Measurements from ENCODE around the gene HOOK2. TPM values are rescaled to one million over a fixed set of nuclear protein-coding genes. Genes with fewer than 3 reads are reported as not detected.

The HOOK2 gene
- total and polyA plus RNA-seq, 7 donors = 11.3 to 33.0 (median 21.7) TPM

- Histone ChIP-seq H3K9me3 (no peaks in the 10 kb centered on the region), H3K27ac (no peak overlapping the region), H3K4me3 (no peak overlapping the region), H3K4me1 (peaks cover 33% of the 10 kb centered on the region), H3K27me3 (ENCODE audit: insufficient read depth in 3 of 3, low read length in 2 of 3) (no peaks in the 10 kb centered on the region), H3K36me3 (ENCODE audit: insufficient read depth in 1 of 2, low read depth in 1 of 2) (peaks cover 0 to 36% of the 10 kb centered on the region in 2 donors)
- TF ChIP-seq CTCF (IDR thresholded peaks at IDR 0.05) = no peak
- ATAC-seq (no peak), DNase-seq (no peak)
- 95 to 99% (median 96%) methylated on average over 9 to 13 of the region's 13 CpGs for WGBS, 3 donors
- intact Hi-C loops (cut with DNase I) = no loop called here
Observed at GRCh38 chr19:12770922-12771321, 4.4 kb downstream of the HOOK2 start.

- peak; percentile 3 to 59 (median 22) for ATAC-seq
- DNase-seq = no peak
- Histone ChIP-seq H3K4me1 (peaks cover 29% of the 10 kb centered on the region), H3K36me3 (ENCODE audit: insufficient read depth in 1 of 2, low read depth in 1 of 2) (peaks cover 0 to 47% of the 10 kb centered on the region in 2 donors), H3K27me3 (ENCODE audit: insufficient read depth in 3 of 3, low read length in 2 of 3) (no peaks in the 10 kb centered on the region), H3K27ac (peak overlapping the region; percentile 41), H3K4me3 (no peak overlapping the region), H3K9me3 (no peaks in the 10 kb centered on the region)
- TF ChIP-seq CTCF (IDR thresholded peaks at IDR 0.05) = no peak
- intact Hi-C loops (cut with DNase I) = loop anchor here in 1 of 2 donors (5.0 kb wide), 1 partner anchor 78 kb away; no protein-coding TSS in a partner anchor
- WGBS, 3 donors = 41 to 56% (median 46%) methylated on average over 25 to 37 of the region's 37 CpGs
Observed at GRCh38 chr19:12769689-12770088, 5.7 kb downstream of the HOOK2 start.

- 92 to 96% (median 94%) methylated on average over 15 of the region's 15 CpGs for WGBS, 3 donors
- H3K36me3 ChIP-seq (ENCODE audit: insufficient read depth in 1 of 2, low read depth in 1 of 2) = peaks cover 0 to 63% of the 10 kb centered on the region in 2 donors
- H3K4me3 ChIP-seq = no peak overlapping the region
- H3K4me1 ChIP-seq = peaks cover 10% of the 10 kb centered on the region
- H3K27ac ChIP-seq = no peak overlapping the region
- no peak for DNase-seq
- no peaks in the 10 kb centered on the region for H3K9me3 ChIP-seq
- no peak for ATAC-seq
- H3K27me3 ChIP-seq (ENCODE audit: insufficient read depth in 3 of 3, low read length in 2 of 3) = no peaks in the 10 kb centered on the region
- no peak for TF ChIP-seq CTCF (IDR thresholded peaks at IDR 0.05)
- intact Hi-C loops (cut with DNase I) = loop anchor here in 1 of 2 donors (5.0 kb wide), 1 partner anchor 80 kb away; no protein-coding TSS in a partner anchor
Observed at GRCh38 chr19:12767666-12768065, 7.7 kb downstream of the HOOK2 start.

- TF ChIP-seq CTCF (IDR thresholded peaks at IDR 0.05) = no peak
- Histone ChIP-seq H3K27ac (no peak overlapping the region), H3K27me3 (ENCODE audit: insufficient read depth in 3 of 3, low read length in 2 of 3) (no peaks in the 10 kb centered on the region), H3K4me3 (no peak overlapping the region), H3K36me3 (ENCODE audit: insufficient read depth in 1 of 2, low read depth in 1 of 2) (peaks cover 0 to 69% of the 10 kb centered on the region in 2 donors), H3K4me1 (peaks cover 5% of the 10 kb centered on the region), H3K9me3 (no peaks in the 10 kb centered on the region)
- ATAC-seq (no peak), DNase-seq (no peak)
- intact Hi-C loops (cut with DNase I) = loop anchor here in 1 of 2 donors (5.0 kb wide), 1 partner anchor 80 kb away; no protein-coding TSS in a partner anchor
- 90 to 93% (median 91%) methylated on average over 11 of the region's 11 CpGs for WGBS, 3 donors
Observed at GRCh38 chr19:12767150-12767549, 8.2 kb downstream of the HOOK2 start.

GRCh38 chr19:12766051-12766521 is 9.3 kb downstream of the HOOK2 start:
- WGBS, 3 donors = 34 to 60% (median 42%) methylated on average over 21 to 30 of the region's 30 CpGs
- peak; percentile 71 to 86 (median 82) for ATAC-seq
- no peaks in the 10 kb centered on the region for H3K9me3 ChIP-seq
- peak overlapping the region; percentile 46 for H3K27ac ChIP-seq
- H3K27me3 ChIP-seq (ENCODE audit: insufficient read depth in 3 of 3, low read length in 2 of 3) = no peaks in the 10 kb centered on the region
- H3K4me1 ChIP-seq = no peaks in the 10 kb centered on the region
- TF ChIP-seq CTCF (IDR thresholded peaks at IDR 0.05) = peak; percentile 75
- peak overlapping the region; percentile 52 for H3K4me3 ChIP-seq
- intact Hi-C loops (cut with DNase I) = loop anchor here in 1 of 2 donors (5.0 kb wide), 1 partner anchor 81 kb away; no protein-coding TSS in a partner anchor
- H3K36me3 ChIP-seq (ENCODE audit: insufficient read depth in 1 of 2, low read depth in 1 of 2) = peaks cover 0 to 71% of the 10 kb centered on the region in 2 donors
- peak; percentile 76 to 89 for DNase-seq

All from psoas muscle (tissue), 8 donors.